DMS53 (cell line): ENCODE data around the gene COL23A1.
"Not testable (repeated sequence)": the region's sequence is repeated elsewhere in the genome, so short reads cannot be mapped to it uniquely, and the experiment has no call there.

ENCODE experiments used
- DNase-seq: peaks from one replicate; lab custom pipeline; 2025; lab: John Stamatoyannopoulos, UW

COL23A1 gene

DNA sequence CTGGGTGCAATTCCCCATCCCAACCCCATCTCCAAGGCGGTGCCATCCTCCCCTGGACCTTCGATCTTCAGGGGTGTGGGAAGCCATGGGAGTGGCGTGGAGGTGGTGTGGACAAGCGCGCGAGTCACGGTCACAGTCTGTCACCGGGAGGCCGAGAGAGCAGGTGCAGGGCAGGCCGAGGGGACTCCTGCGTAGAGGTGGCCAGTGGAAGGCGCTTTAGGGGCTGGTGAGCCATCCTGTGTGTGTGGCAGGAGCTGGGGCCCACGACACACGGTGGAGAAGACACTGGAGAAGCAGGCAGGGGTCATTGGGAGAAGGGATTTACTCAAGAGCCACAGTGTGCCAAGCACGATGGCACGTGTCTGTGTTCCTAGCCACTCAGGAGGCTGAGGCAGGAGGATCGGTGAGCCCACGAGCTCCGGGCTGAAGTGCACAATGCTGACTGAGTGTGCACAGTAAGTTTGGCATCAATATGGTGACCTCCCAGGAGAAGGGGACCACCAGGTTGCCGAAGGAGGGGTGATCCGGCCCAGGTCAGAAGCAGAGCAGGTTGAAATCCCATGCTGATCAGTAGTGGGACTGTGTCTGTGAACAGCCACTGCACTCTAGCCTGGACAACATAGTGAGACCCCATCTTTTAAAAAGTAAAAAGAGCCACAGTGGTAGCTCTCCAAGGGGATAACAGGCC, 212.5 kb downstream of the COL23A1 start:
- no peak for DNase-seq

DNA sequence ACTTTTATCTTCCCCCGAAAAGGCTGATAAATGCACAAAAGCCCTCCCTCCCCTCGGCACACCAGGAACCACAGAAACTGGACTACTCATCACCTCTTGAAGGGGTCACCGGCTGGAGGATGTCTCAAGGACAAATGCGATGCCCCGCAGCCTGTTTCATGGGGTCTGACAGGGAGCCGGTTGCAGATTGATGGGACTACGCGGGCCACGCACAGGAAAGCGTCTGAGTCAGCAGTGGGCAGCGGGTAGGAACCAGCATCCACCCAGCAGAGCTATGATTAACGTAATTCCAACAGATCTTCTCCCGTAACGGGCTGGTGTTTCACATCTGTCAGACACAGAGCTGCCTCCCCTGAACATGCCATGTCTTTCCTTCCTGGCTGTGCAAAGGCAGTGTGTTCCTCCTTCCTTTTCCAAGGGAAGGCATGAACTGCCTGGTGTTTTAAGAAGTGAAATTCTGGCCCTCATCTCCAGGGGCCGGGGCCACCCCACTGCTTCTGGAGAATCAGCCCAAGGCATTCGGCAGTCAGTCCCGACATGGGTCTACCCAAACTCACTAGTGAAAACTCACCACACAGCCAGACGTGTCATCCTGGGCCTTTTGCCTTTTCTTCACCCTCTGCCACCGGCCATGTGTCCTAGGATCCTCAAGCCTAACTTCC, 213.1 kb downstream of the COL23A1 start:
- no peak for DNase-seq

DNA sequence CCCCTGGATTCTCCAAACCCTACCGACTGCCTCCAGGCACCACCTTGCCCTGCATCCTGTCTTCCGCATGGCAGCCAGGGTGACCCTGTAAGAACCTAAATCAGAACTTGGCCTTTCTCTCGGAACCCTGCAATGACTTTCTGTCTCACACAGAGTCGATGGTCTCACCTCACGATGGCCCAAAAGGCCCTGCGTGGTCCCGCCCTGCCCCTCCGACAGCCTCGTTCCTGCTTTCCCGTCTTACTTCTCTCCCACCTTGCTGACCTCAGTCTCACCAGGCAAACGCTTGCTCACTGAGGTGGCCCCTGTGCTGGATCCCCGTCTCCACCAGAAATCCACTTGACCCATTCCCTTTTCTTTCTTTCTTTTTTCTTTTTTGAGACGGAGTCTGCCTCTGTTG, 214.8 kb downstream of the COL23A1 start:
- no peak for DNase-seq

DNA sequence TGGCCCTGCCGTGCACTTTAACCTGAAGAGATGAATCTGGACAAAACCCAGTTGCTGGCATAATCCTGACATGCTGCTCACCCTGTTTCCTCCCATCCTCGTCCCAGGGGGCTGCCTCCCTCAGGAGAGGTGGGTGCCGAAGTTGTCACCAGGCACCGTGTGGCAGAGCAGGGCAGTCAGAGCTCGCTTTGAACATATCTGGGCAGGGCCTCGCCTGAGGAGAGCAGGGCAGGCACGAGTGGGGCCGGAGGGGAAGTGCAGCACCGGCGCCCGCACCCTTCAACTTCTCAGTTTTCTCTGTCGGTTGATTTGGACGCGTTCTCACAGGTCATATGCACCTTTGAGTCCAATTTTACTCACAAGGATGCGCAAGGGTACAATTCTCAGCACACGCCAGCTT, 216.5 kb downstream of the COL23A1 start:
- DNase-seq: no peak

DNA sequence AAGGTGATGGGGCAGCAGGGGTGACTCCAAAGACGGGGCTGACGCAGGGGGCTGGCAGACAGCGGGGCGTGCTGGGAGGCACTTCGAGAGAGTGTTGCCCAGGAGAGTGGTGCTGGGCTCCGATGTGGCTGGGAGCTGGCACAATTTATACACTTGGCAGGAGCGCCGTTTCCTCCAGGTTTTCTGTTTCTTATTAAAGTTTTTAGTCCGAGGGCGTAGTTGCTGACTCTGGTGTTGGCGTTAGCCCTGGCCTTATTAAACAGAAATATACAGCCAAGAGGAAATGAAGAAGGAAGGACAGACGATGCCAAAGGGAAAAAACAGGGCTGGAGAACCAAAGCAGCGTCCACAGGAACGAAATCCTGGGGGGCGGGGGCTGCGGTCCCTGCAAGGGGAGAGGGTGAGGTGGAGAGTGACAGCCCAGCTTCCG, 218.0 kb downstream of the COL23A1 start:
- no peak for DNase-seq

DNA sequence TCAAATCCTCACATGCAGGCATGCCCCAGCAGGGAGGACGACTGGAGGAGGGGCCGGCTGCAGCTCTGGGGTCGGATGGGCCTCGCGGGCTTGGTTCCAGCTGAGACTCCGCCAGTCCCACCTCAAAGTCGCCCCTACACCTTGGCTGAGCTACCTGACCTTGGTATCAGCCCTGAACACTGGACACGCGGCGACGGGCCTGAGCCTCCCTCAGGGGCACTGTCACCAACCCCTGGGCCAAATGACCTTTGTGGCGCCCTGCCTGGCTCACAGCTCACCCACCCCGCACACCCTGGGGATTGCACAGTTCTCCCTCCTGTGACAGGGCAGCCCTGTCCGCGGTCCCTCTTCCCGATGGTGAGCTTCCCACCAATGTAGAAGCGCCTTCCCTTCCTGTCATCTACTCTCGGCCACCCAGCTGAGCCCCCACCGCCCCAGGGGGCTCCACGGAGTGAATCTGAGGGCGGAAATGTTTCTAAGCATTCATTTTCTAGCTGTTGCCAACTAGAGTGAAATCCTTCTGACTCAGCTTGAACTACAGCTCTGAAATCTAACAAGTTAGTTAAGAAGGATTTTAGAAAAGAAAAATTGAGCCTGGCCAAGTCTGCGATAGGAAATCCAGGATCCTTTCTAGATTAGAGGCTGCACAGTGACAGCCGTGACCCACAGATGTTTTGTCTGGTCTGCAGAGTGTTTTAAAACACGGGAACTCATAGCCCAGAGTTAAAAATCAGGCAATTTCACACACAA, 218.7 kb downstream of the COL23A1 start:
- no peak for DNase-seq

DNA sequence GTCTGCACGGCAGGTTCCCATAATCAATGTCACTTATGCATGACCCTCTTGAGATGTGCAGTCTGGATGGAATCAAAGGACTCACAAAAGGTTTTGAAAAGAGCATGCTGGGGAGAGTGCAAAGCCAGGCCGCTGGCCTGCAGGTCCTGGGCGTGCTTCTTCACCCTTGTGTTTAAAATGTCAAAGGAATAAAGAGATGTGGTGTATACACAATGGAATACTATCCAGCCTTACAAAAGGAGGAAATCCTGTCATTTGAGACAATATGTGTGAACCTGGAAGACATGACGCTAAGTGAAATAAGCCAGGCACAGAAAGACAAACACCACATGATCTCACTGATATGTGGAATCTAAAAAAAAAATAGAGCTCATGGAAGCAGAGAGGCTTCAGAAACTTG, 220.1 kb downstream of the COL23A1 start:
- DNase-seq: no peak

DNA sequence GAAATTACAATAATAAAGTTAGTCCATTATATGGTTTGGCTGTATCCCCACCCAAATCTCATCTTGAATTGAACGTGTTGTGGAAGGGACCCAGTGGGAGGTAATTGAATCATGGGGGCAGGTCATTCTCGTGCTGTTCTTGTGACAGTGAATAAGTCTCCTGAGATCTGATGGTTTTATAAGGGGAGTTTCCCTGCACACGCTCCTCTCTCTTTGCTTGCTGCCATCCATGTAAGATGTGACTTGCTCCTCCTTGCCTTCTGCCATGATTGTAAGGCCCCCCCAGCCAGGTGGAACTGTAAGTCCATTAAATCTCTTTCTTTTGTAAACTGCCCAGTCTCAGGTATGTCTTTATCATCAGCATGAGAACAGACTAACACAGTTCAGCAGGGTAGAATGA, 220.7 kb downstream of the COL23A1 start:
- DNase-seq: not testable (repeated sequence)

DNA sequence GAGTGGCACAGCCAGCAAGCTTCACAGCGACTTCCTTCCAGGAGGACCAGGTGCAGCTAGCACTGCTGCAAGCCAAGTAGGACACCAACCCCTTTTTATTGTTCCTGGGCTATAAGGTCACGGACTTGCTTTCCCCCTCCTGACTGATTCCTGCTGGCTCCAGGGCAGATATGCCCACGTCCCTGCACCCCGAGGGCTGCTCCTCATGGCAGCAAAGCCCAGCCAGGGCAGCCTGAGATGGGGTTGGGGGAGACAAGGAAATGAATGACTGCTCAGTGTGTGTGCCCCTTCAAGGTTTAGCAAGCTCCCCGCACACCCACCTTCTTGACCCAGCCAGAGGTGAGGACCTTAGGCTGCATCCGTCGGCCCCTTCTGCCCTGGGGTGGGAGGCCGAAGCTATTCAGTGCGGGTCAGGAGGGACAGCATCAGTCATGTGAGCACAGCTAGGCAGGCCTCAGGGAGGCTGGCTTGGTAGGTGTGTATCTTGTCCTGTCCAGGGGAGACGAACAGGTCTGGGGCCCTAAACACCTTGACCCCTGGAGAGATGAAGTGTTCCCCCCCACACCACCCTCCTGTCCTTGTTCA, 221.4 kb downstream of the COL23A1 start:
- no peak for DNase-seq

DNA sequence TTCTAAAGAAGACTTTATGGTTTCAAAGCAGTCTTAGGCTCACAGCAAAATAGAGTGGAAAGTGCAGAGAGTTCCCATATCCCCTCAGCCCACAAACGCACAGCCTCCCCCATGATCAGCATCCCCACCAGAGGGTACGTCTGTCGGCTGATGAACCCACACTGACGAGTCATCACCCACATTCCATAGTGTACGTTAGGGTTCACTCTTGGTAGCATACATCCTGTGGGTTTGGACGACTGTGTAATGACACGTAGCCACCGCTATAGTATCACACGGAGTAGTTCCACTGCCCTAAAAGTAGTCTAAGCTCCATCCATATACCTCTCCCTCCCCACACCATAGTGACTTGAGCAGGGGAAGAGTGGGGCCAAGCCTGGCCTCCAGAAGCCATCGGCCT, 221.9 kb downstream of the COL23A1 start:
- DNase-seq: no peak

DNA sequence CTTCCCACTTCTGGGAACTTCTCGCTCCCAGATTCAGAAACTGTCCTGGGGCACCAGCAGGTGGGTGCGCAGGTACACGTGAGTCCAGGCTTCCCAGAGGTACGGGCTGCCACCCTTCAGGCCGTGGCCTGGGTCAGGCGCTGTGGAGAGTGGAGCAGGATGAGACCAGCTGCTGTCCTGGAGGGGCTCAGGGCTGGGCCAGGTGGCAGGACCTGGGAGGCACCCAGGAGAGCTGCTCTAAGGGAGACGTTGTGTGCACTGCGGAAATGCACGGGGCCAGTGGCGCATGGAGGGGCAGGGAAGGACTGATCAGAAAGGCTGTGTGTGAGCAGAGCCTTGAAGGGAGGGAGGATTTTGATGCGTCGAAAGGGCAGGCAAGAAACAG, 222.5 kb downstream of the COL23A1 start:
- no peak for DNase-seq

DNA sequence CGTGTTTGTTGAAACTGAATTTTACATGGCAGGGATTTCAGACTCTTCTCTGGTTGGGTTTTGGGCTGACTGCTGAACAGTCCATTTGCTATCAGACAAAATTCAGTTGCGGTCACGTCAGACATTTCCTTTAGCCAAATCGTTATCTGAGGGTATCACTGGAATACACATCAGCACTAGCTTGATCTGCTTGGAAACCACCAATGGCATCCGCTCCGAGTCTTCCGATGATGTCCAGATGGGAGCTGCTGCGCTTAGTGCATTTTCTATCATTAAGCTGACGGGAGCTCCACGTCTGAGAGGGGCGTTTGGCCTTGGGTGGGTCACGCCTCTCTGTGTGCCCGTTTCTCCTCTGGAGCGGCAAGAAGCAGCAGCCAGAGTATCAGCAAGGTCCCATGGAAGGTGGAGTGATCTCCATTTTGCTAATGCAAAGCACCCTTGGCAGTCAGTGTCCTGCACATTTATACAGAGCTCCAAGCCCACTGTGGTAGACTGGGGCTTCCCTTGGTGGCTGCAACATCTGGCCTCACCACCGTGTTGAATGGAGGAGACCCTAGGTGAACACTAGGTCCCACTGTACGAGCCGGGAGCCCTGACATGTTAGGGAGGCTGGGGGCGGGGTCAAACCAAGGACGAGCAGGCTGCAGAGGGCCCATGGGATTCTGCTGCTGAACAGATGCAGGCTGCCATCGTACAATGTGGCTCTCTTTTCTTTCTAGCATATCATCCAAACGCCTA, 223.0 kb downstream of the COL23A1 start:
- DNase-seq: no peak

DNA sequence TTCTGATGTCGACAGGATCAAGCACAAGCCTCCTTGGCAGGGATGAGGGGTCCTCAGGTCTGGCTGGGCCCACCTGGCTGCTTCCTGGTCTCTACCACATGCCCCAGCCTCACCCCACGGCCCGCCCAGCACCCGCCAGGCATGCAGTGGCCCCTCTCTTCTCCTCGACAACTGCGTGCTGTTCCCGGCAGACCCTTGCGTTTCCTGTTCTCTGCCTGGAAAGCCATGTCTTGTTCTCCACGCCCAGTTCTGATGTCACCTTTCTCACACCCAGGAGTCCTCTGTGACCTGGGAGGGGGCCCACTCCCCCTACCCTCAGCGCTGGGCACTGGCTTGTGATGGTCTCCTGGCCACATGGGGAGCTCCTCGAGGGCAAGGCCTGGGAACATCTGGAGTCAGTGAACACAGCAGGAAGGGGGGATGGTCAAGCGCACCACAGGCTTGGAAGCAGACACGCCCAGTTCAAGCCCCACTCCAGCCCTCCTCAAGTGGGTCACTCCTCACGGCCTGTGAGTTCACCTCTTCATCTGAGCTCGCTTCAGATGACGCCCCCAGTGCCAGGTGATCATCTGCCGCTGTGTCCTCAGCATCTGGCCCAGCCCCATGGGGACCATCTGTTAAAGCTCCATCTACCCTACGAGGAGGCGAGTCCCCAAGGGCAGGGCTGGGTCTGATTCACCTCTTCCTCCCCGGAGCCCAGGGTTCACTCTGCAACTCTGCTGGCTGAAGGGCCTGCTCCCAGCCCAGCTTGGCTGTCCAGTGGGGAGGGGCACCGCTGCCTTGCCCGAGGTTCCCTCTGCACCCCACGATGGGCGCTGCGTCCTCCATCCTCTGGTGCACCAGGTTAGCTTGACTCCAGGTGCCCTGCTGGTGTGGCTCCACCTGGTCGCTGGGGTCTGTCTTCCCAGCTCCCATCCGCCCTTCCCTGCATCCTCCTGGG, 224.4 kb downstream of the COL23A1 start:
- DNase-seq: no peak

DNA sequence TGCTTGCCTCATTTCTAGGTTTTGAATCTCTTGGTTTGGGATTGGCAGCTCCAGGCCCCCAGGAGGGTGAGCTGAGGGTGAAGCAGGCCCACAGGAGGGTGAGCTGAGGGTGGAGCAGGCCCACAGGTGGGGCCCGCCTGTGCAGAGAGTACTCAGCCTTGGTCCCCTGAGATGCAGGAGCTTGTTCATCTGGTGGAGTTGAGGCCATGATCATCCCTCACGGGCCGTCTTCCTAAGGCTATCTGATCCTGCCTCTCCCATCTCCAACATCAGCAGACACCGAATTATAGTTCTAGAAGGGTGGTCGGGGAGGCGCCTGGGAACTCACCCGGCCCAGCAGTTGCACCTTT, 225.9 kb downstream of the COL23A1 start:
- DNase-seq: no peak

DNA sequence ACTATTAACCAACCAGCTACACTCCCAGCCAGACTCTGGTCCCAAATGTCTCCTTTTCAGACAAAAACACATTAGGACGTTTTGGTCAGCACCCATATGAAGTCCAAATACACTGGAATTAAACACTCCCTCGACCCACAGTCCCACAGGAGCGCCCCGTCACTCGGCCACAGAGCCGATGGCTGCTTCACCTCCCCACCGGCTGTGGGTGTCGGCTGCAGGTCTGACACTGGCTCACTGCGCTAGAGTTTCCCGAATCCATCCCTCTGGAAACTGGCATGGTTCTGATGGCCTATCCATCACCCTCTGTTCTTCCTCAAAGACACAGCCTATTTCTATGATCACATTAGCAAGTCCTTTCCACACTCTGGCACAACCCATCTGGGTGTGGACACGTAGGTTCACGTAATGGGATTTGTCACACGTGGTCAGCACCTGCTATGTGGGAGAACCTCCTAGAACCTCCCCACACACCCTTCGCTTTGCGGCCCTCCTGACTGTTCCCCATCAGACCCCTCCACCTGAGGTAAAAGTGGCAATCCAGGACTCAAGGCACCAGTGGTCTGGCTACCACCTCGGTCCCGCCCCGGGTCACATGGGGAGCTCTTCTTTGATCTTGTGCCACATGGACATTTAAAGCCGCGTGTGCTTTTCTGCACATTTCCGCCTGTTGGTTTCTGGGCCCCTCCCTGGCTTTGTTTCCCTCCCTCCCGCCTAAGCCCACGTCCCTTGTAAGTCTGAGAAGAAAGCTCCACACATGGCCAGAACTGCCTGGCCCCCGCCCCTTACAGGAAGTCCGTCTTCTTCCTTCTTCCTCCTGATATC, 226.5 kb downstream of the COL23A1 start:
- no peak for DNase-seq

DNA sequence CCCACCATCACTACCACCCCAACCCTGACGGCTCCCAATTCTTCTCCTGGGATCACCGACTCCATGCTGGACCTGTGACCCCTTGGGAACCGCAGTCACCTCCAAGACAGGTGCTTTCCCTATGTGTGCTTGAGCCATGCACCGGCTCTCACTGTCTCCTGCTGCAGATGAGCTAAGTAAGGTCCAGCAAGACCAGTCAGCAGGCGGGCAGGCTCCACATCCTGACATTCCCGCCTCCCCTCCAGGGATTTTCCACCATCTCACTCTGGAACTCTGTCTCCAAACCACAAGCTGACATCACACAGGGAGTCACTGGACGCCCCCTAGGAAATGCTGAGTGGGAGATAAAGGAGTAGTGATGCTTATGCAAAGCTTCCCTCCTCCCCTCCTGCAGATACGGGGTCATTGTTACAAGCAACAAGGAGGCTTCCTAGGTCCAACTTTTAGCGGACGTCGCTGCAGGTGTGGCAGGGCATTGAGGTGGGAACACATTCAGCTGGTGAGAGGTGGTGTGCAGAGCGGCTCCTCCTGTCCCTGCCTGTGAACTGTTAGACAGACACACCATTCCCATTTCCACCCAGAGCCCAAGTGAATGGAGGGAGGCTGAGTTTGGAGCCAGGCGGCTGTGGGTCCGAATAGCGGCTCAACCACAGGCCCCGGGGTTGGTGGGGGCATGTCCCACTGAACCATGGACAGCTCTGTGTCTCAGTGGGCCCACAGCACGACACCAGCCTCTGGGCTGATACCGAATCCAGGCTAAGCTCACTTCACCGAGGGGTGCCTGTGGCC, 228.3 kb downstream of the COL23A1 start:
- no peak for DNase-seq

DNA sequence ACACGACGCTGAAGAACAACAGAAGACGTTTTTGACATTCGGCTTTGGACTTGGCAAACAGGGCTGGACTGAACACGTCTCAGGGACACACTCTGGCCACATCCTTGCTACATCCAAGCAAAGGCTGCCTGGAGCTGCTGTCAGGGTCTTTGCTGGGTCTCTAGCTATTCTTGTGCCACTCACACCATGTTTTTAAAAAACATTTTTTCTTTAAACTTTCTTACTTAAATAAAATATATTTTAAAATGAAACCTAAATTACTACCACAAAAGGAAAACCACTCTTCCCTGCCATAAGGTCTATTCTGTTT, 229.3 kb downstream of the COL23A1 start:
- DNase-seq: no peak

DNA sequence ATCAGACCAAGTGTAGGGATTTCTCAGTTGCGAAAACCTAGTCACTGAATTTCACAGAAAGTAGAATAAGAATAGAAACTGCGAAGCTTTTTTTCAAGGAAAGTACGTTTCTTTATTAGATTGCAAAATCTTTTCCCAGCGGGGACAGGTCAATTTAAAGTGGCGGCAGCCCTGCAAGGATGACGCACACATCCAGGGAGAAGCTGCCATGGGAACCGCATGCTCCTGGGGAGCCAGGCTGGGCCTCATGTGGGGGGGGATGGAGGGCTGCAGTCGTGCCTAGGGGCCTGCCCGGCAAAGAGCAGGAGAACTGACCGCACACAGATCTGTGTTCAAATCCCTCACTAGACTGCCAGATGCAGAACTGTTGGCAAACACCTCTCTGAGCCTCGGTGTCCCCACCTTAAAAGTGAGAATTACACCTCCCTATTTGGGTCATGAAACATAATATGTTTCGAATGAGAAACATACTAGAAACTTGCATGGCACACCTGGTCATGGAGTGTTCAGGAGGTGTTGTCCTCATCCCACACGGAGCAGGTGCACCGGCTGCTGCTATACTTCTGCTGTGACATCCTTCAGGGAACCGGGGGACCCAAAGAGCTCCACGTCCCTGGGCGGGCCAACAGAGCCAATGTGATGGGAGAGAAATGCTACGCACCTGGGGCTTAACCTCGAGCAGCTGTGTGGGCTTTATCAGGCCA, 229.8 kb downstream of the COL23A1 start:
- DNase-seq: no peak

DNA sequence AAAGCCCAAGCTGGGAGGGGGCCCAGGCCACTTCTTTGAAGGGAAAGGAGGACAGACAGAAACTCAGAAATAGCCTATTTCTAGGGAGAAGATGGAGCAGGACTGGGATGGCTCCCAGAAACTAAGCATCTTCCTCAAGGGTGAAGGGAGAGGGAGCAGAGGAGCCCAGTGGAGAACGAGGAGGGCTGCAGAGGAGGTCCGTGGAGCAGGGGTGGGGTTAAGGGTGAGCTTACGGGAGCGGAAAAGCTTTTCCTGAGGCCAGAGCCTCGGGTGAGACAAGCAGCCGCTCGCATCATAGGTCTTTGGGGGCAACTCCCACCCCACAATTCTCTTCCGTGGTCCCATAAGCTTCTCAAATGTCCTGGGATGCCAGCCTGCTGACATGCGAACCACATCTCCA, 230.5 kb downstream of the COL23A1 start:
- DNase-seq: no peak
